Neural progenitor cell (in vitro differentiated cells): ENCODE measurements around the gene TRPC4AP. TPM values are rescaled to one million over a fixed set of nuclear protein-coding genes. Genes with fewer than 3 reads are reported as not detected.

Experiments used
- DNase-seq: peaks from one replicate; pipeline ENCODE4 v3.0.0-alpha.2; 2016; ENCODE audit warnings: low spot score
- H2AFZ ChIP-seq: fragments of 200-600 bp; sonication (generic); replicated peaks from 2 replicates; pipeline ENCODE4 v1.6.1; 2016; ENCODE audit warnings: antibody characterized with exemption
- H3F3A ChIP-seq: fragments of 200-600 bp; sonication (generic); 2 replicates; pipeline ENCODE4 v1.6.1; 2016; ENCODE audit warnings: antibody characterized with exemption, low read depth
- H3K27ac ChIP-seq: fragments of 200-600 bp; sonication (generic); 2 replicates; pipeline ENCODE4 v1.5.1; 2016; ENCODE audit warnings: mild to moderate bottlenecking
- H3K27me3 ChIP-seq: fragments of 200-600 bp; sonication (generic); 2 replicates; pipeline ENCODE4 v1.6.1; 2016; ENCODE audit warnings: mild to moderate bottlenecking, moderate library complexity
- H3K36me3 ChIP-seq: fragments of 200-600 bp; sonication (generic); 2 replicates; pipeline ENCODE4 v1.5.1; 2016
- H3K4me1 ChIP-seq: fragments of 200-600 bp; sonication (generic); 2 replicates; pipeline ENCODE4 v1.6.1; 2016; ENCODE audit warnings: mixed run types
- H3K4me2 ChIP-seq: fragments of 200-600 bp; sonication (generic); 2 replicates; pipeline ENCODE4 v1.6.1; 2016
- H3K4me3 ChIP-seq: fragments of 200-600 bp; sonication (generic); 2 replicates; pipeline ENCODE4 v1.5.1; 2016
- H3K79me2 ChIP-seq: fragments of 200-600 bp; sonication (generic); 2 replicates; pipeline ENCODE4 v1.6.1; 2016; ENCODE audit warnings: low read depth
- H3K9ac ChIP-seq: fragments of 200-600 bp; sonication (generic); 2 replicates; pipeline ENCODE4 v1.6.1; 2016
- H3K9me3 ChIP-seq: fragments of 200-600 bp; sonication (generic); 2 replicates; pipeline ENCODE4 v1.5.1; 2016; ENCODE audit warnings: low read depth
- H4K20me1 ChIP-seq: fragments of 200-600 bp; sonication (generic); 2 replicates; pipeline ENCODE4 v1.6.1; 2016; ENCODE audit warnings: low read depth
- H3K27ac Mint-ChIP-seq: 3 replicates; pipeline ENCODE4 v1.8.0; 2021; ENCODE audit warnings: mixed read lengths
- H3K27me3 Mint-ChIP-seq: 2 replicates; pipeline ENCODE4 v1.8.0; 2022; ENCODE audit warnings: low read depth, mild to moderate bottlenecking, inconsistent platforms, moderate library complexity, mixed read lengths; ENCODE audit not compliant: insufficient read depth
- H3K36me3 Mint-ChIP-seq: 3 replicates; pipeline ENCODE4 v1.8.0; 2021; ENCODE audit warnings: mixed read lengths
- H3K4me1 Mint-ChIP-seq: 3 replicates; pipeline ENCODE4 v1.8.0; 2021; ENCODE audit warnings: mixed read lengths
- H3K4me3 Mint-ChIP-seq: 3 replicates; pipeline ENCODE4 v1.8.0; 2021; ENCODE audit warnings: mild to moderate bottlenecking, moderate library complexity, mixed read lengths
- H3K9me3 Mint-ChIP-seq: 3 replicates; pipeline ENCODE4 v1.8.0; 2020; ENCODE audit warnings: mixed read lengths
- CTCF ChIP-seq: fragments of 200-600 bp; sonication (generic); IDR thresholded peaks from 2 replicates; pipeline ENCODE4 v1.5.1; 2017; ENCODE audit warnings: antibody characterized with exemption, mild to moderate bottlenecking
- EZH2 ChIP-seq: fragments of 200-600 bp; sonication (generic); IDR thresholded peaks from 2 replicates; pipeline ENCODE4 v1.6.1; 2017; ENCODE audit warnings: antibody characterized with exemption, mild to moderate bottlenecking, moderate library complexity
- EZH2phosphoT487 ChIP-seq: fragments of 200-600 bp; sonication (generic); IDR thresholded peaks from 2 replicates; pipeline ENCODE4 v1.6.1; 2017; ENCODE audit warnings: antibody characterized with exemption
- total RNA-seq: library from RNA; depleted of rRNA; stranded (reverse); fragments of >200 nt; gene quantifications from 2 replicates; pipeline ENCODE4 v1.2.3, GENCODE V29; 2015; ENCODE audit warnings: low replicate concordance

Gene TRPC4AP
- total RNA-seq, 1 donor from 2014 or later = 73.0 TPM

GRCh38 chr20:35106827-35107380, 14.3 kb upstream of the TRPC4AP start:
- Mint-ChIP-seq H3K27ac (no peak overlapping the region), H3K4me3 (no peak overlapping the region), H3K36me3 (no peaks in the 10 kb centered on the region), H3K9me3 (no peaks in the 10 kb centered on the region), H3K4me1 (no peaks in the 10 kb centered on the region), H3K27me3 (peaks cover 3% of the 10 kb centered on the region)
- no peaks in the 10 kb centered on the region for H3K79me2 ChIP-seq
- H3K4me3 ChIP-seq = no peak overlapping the region
- DNase-seq = no peak
- no peaks in the 10 kb centered on the region for H4K20me1 ChIP-seq
- H3K27me3 ChIP-seq = no peaks in the 10 kb centered on the region
- no peaks in the 10 kb centered on the region for H3K9me3 ChIP-seq
- TF ChIP-seq EZH2phosphoT487 (no peak), CTCF (no peak), EZH2 (no peak)
- H3K4me1 ChIP-seq = no peaks in the 10 kb centered on the region
- no peak overlapping the region for H2AFZ ChIP-seq
- no peaks in the 10 kb centered on the region for H3F3A ChIP-seq
- no peak overlapping the region for H3K4me2 ChIP-seq
- H3K27ac ChIP-seq = no peak overlapping the region
- no peak overlapping the region for H3K9ac ChIP-seq
- no peaks in the 10 kb centered on the region for H3K36me3 ChIP-seq

GRCh38 chr20:35104685-35105295, 12.2 kb upstream of the TRPC4AP start:
- no peak overlapping the region for H3K4me3 ChIP-seq
- H3K4me3 Mint-ChIP-seq = no peak overlapping the region
- no peaks in the 10 kb centered on the region for H3K36me3 Mint-ChIP-seq
- H3K4me1 Mint-ChIP-seq = no peaks in the 10 kb centered on the region
- H3K4me2 ChIP-seq = no peak overlapping the region
- H3K79me2 ChIP-seq = no peaks in the 10 kb centered on the region
- no peaks in the 10 kb centered on the region for H3K9me3 Mint-ChIP-seq
- H3K9me3 ChIP-seq = no peaks in the 10 kb centered on the region
- TF ChIP-seq EZH2 (no peak), EZH2phosphoT487 (no peak), CTCF (no peak)
- H3K36me3 ChIP-seq = no peaks in the 10 kb centered on the region
- H3K27ac Mint-ChIP-seq = no peak overlapping the region
- H4K20me1 ChIP-seq = no peaks in the 10 kb centered on the region
- H3K27me3 ChIP-seq = no peaks in the 10 kb centered on the region
- peaks cover 3% of the 10 kb centered on the region for H3K27me3 Mint-ChIP-seq
- no peaks in the 10 kb centered on the region for H3F3A ChIP-seq
- H2AFZ ChIP-seq = no peak overlapping the region
- H3K27ac ChIP-seq = no peak overlapping the region
- no peak for DNase-seq
- H3K4me1 ChIP-seq = no peaks in the 10 kb centered on the region
- no peak overlapping the region for H3K9ac ChIP-seq

- no peaks in the 10 kb centered on the region for H3K9me3 ChIP-seq
- no peak overlapping the region for H3K4me3 ChIP-seq
- Mint-ChIP-seq H3K36me3 (no peaks in the 10 kb centered on the region), H3K4me1 (no peaks in the 10 kb centered on the region), H3K27ac (no peak overlapping the region), H3K4me3 (no peak overlapping the region), H3K9me3 (no peaks in the 10 kb centered on the region), H3K27me3 (peaks cover 3% of the 10 kb centered on the region)
- H3K79me2 ChIP-seq = no peaks in the 10 kb centered on the region
- H3K4me2 ChIP-seq = no peak overlapping the region
- H3F3A ChIP-seq = peaks cover 12% of the 10 kb centered on the region
- H2AFZ ChIP-seq = no peak overlapping the region
- no peaks in the 10 kb centered on the region for H3K4me1 ChIP-seq
- TF ChIP-seq EZH2 (no peak), CTCF (no peak), EZH2phosphoT487 (no peak)
- H3K27ac ChIP-seq = no peak overlapping the region
- H3K27me3 ChIP-seq = no peaks in the 10 kb centered on the region
- H3K36me3 ChIP-seq = no peaks in the 10 kb centered on the region
- DNase-seq = no peak
- no peaks in the 10 kb centered on the region for H4K20me1 ChIP-seq
- no peak overlapping the region for H3K9ac ChIP-seq
These were observed 9.0 kb upstream of the TRPC4AP start for GRCh38 chr20:35101620-35102019.
